PFSK-1 (cell line): ENCODE data around the gene SLIT3.

Experiments
- FOXP2 ChIP-seq: optimal IDR thresholded peaks from 2 replicates; pipeline ENCODE3; 2011; ENCODE audit warnings: borderline replicate concordance, control low read depth, inconsistent platforms; ENCODE audit not compliant: insufficient read depth; ENCODE audit errors: extremely low read length, extremely low read depth
- POLR2AphosphoS5 ChIP-seq: IDR thresholded peaks from 2 replicates; pipeline ENCODE4 v1.6.1; 2012; ENCODE audit warnings: low read depth, mild to moderate bottlenecking, control low read depth, low read length, moderate library complexity
- REST ChIP-seq, 2 experiments: IDR thresholded peaks; 2 replicates each; pipeline versions ENCODE4 v1.6.1 to v1.8.0; 2011 to 2012; ENCODE audit warnings: low read depth in 2 of 2, low read length in 2 of 2, control low read depth in 1 of 2, inconsistent platforms in 1 of 2, mild to moderate bottlenecking in 1 of 2, moderate library complexity in 1 of 2; ENCODE audit not compliant: insufficient read depth in 1 of 2
- SIN3A ChIP-seq: IDR thresholded peaks from 2 replicates; pipeline ENCODE4 v1.6.1; 2012; ENCODE audit warnings: mild to moderate bottlenecking, low read length, moderate library complexity, borderline replicate concordance; ENCODE audit not compliant: insufficient read depth
- TAF1 ChIP-seq: IDR thresholded peaks from 2 replicates; pipeline ENCODE4 v1.6.1; 2012; ENCODE audit warnings: low read length, control low read depth, borderline replicate concordance; ENCODE audit not compliant: insufficient read depth

GRCh38 chr5:169195601-169196000 is 105.3 kb downstream of the SLIT3 start:
- TF ChIP-seq POLR2AphosphoS5 = no peak
- TF ChIP-seq TAF1 = no peak
- no peak for TF ChIP-seq SIN3A
- TF ChIP-seq REST (IDR thresholded peaks at IDR 0.05; ENCODE audit: insufficient read depth in 1 of 2, low read depth in 2 of 2, low read length in 2 of 2) = no peak
- TF ChIP-seq FOXP2 = no peak
